ENCODE data around the gene ART5. TPM values are rescaled to one million over a fixed set of nuclear protein-coding genes. Genes with fewer than 3 reads are reported as not detected.

ART5 gene
- polyA plus RNA-seq, 1 experiment, result 0.22 TPM

DNA sequence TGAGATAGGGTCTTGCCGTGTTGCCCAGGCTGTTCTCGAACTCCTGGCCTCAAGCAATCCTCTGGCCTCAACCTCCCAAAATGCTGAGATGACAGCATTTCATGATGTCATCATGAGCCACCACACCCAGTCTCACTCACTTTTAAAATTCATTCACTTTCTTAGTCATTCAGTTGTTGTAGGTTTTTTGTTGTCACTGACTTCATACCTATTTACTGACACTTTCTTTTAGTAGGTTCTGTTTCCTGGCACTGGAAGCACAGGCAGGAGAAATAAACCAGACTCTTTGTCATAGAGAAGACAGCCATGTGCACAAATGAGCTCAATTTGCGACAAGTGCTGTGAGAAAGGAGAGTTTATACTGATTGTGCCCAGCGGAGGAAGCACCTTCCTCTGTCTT, 10.5 kb downstream of the ART5 start:
- no peak overlapping the region for H3K27ac ChIP-seq (ENCODE audit: low read depth, low read length)
- ChIA-PET POLR2A (no interaction called here), CTCF (interaction anchor here (1.2 kb wide), 1 partner anchor 22 kb away, joined by 4 read pairs; no protein-coding TSS in a partner anchor)
- no peak overlapping the region for H3K4me3 ChIP-seq (ENCODE audit: low read depth, low read length)
- TF ChIP-seq, protein P1, sequence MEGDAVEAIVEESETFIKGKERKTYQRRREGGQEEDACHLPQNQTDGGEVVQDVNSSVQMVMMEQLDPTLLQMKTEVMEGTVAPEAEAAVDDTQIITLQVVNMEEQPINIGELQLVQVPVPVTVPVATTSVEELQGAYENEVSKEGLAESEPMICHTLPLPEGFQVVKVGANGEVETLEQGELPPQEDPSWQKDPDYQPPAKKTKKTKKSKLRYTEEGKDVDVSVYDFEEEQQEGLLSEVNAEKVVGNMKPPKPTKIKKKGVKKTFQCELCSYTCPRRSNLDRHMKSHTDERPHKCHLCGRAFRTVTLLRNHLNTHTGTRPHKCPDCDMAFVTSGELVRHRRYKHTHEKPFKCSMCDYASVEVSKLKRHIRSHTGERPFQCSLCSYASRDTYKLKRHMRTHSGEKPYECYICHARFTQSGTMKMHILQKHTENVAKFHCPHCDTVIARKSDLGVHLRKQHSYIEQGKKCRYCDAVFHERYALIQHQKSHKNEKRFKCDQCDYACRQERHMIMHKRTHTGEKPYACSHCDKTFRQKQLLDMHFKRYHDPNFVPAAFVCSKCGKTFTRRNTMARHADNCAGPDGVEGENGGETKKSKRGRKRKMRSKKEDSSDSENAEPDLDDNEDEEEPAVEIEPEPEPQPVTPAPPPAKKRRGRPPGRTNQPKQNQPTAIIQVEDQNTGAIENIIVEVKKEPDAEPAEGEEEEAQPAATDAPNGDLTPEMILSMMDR (IDR thresholded peaks at IDR 0.05; ENCODE audit: low read depth, low read length), result no peak
- no peak for DNase-seq (ENCODE audit: low read depth, low spot score)
- H3K9me3 ChIP-seq (ENCODE audit: control insufficient read depth, insufficient read depth, low read length), result peaks cover 3% of the 10 kb centered on the region; the same call in 1 of the 2 replicates
- H3K27me3 ChIP-seq (ENCODE audit: control insufficient read depth, insufficient read depth, low read length), result peaks cover 12% of the 10 kb centered on the region

DNA sequence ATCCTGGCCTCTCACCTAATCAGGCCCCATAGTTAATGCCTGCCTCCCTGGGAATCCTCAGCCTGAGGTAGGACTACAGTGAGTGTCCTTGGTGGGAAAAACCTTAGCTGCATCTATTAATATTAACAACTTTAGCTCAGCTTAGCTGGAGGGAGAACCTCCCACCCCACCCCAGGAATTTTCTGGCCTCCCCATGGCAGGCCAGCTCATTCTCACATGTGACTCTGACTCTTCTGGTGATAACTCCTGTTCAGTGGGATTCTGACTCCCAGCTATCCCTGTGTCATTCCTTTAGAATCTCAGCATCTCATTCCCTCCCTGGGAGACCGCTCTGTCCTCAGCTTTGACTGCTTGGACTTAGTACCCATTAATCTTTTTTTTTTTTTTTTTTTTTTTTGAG, 14.5 kb downstream of the ART5 start:
- Histone ChIP-seq H3K9me3 (ENCODE audit: control insufficient read depth, insufficient read depth, low read length) (peaks cover 4% of the 10 kb centered on the region; the same call in 1 of the 2 replicates), H3K27ac (ENCODE audit: low read depth, low read length) (peak overlapping the region; percentile 47), H3K4me3 (ENCODE audit: low read depth, low read length) (no peak overlapping the region), H3K27me3 (ENCODE audit: control insufficient read depth, insufficient read depth, low read length) (peaks cover 3% of the 10 kb centered on the region)
- peak; percentile 51 for DNase-seq (ENCODE audit: low read depth, low spot score)
- TF ChIP-seq, protein P1 (IDR thresholded peaks at IDR 0.05; ENCODE audit: low read depth, low read length), result no peak
- CTCF ChIA-PET, result interaction anchor here (0.7 to 1.1 kb wide), 2 partner anchors 16 to 76 kb away, joined by 3 read pairs; no protein-coding TSS in a partner anchor
- POLR2A ChIA-PET, result no interaction called here

DNA sequence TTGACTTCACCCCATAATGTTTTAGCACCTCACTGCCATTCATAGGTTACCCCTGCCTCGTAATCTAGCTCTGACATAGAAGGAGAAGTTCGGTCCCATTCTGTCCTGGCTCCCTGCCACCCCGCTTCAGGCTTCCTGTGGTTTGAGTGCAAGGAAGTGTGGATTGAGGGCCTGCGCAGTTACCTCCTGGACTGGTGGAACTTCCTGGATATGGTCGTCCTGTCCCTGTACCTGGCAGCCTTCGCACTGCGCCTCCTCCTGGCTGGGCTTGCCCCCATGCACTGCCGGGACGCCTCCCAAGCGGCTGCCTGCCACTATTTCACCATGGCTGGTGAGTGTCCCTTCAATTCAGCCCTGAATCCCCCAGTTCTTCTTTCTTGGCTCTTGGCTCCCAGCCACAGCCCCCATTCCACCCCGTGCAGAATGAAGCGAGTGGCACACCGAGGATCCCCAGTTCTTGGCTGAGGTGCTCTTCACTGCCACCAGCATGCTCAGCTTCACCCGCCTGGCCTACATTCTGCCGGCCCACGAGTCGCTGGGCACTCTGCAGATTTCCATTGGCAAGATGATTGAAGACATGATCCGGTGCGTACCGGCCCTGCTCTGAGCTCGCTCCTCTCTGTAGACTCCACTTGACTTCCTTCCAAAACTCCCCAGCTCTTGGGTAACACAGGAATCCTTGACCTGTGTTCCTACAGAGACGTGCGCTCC, 15.4 kb downstream of the ART5 start:
- TF ChIP-seq, protein P1 (IDR thresholded peaks at IDR 0.05; ENCODE audit: low read depth, low read length), result no peak
- DNase-seq (ENCODE audit: low read depth, low spot score), result no peak
- H3K27ac ChIP-seq (ENCODE audit: low read depth, low read length), result no peak overlapping the region
- POLR2A ChIA-PET, result no interaction called here
- H3K9me3 ChIP-seq (ENCODE audit: control insufficient read depth, insufficient read depth, low read length), result peaks cover 4% of the 10 kb centered on the region; the same call in 1 of the 2 replicates
- CTCF ChIA-PET, result no interaction called here
- H3K4me3 ChIP-seq (ENCODE audit: low read depth, low read length), result no peak overlapping the region
- peaks cover 6% of the 10 kb centered on the region for H3K27me3 ChIP-seq (ENCODE audit: control insufficient read depth, insufficient read depth, low read length)

DNA sequence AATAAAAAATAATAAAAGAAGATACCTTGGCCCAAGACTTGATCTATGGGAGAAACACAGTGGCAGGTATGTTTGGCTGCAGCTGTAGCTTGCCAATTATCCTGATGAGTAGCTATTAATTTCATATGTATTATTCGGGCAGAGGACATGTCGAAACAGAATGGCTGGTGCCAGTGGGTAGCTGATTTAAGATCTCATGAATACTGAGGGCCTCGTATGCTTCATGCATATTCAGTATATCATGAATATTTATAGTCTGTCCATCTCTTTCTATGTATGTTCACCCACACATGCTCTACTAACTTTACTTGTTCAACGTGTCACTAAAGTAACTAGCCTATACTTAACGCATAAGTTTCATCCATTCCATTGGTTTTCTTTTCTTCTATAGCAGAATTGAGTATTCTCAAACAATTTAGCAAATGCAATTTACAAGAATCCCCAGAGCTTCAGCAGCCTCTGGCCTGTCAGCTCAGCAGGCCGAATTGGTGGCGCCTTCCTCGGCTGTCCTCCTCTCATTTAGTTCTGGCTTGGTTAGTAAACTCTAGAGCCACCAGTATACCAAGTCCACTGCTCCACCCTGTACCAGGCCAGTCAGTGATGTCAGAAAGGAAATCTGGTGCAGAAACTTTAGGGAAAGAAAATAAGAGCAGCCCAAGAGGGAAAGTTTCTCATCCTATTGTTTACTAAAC, 17.9 kb downstream of the ART5 start:
- H3K27me3 ChIP-seq (ENCODE audit: control insufficient read depth, insufficient read depth, low read length), result peaks cover 6% of the 10 kb centered on the region
- CTCF ChIA-PET, result interaction anchor here (1.5 kb wide), 1 partner anchor 14 kb away, joined by 3 read pairs; no protein-coding TSS in a partner anchor
- no peak for DNase-seq (ENCODE audit: low read depth, low spot score)
- TF ChIP-seq, protein P1 (IDR thresholded peaks at IDR 0.05; ENCODE audit: low read depth, low read length), result no peak
- H3K27ac ChIP-seq (ENCODE audit: low read depth, low read length), result no peak overlapping the region
- POLR2A ChIA-PET, result no interaction called here
- peaks cover 4% of the 10 kb centered on the region; the same call in 1 of the 2 replicates for H3K9me3 ChIP-seq (ENCODE audit: control insufficient read depth, insufficient read depth, low read length)
- H3K4me3 ChIP-seq (ENCODE audit: low read depth, low read length), result no peak overlapping the region

DNA sequence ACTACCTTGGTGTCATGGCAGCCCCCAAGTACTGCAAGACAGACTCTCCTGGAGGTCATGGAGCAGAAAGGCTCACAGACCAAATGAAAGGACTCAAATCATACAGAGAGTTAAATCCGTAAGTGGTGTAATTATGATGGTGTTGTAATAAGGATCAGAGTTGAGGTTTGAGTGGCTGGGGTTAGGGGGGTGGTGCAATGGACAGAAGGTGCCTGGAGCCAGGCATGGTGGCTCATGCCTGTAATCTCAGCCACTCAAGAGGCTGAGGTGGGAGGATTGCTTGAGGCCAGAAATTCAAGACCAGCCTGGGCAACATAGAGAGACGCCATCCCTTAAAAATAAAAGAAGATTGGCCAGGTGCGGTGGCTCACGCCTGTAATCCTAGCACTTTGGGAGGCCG, 18.7 kb downstream of the ART5 start:
- POLR2A ChIA-PET, result no interaction called here
- H3K9me3 ChIP-seq (ENCODE audit: control insufficient read depth, insufficient read depth, low read length), result peaks cover 4% of the 10 kb centered on the region; the same call in 1 of the 2 replicates
- H3K4me3 ChIP-seq (ENCODE audit: low read depth, low read length), result no peak overlapping the region
- H3K27ac ChIP-seq (ENCODE audit: low read depth, low read length), result no peak overlapping the region
- CTCF ChIA-PET, result no interaction called here
- DNase-seq (ENCODE audit: low read depth, low spot score), result no peak
- TF ChIP-seq, protein P1 (IDR thresholded peaks at IDR 0.05; ENCODE audit: low read depth, low read length), result no peak
- peaks cover 6% of the 10 kb centered on the region for H3K27me3 ChIP-seq (ENCODE audit: control insufficient read depth, insufficient read depth, low read length)

Data from AG04450 (cell line).